Activated CD4-positive, alpha-beta T cell treated with anti-CD3 and anti-CD28 coated beads for 4 hours (primary cell): ENCODE results near the gene GPR107.

Experiments used
- DNase-seq, 2 donors: peaks; one replicate each; pipeline ENCODE4 v3.0.0-alpha.2; 2020

The GPR107 gene

DNA sequence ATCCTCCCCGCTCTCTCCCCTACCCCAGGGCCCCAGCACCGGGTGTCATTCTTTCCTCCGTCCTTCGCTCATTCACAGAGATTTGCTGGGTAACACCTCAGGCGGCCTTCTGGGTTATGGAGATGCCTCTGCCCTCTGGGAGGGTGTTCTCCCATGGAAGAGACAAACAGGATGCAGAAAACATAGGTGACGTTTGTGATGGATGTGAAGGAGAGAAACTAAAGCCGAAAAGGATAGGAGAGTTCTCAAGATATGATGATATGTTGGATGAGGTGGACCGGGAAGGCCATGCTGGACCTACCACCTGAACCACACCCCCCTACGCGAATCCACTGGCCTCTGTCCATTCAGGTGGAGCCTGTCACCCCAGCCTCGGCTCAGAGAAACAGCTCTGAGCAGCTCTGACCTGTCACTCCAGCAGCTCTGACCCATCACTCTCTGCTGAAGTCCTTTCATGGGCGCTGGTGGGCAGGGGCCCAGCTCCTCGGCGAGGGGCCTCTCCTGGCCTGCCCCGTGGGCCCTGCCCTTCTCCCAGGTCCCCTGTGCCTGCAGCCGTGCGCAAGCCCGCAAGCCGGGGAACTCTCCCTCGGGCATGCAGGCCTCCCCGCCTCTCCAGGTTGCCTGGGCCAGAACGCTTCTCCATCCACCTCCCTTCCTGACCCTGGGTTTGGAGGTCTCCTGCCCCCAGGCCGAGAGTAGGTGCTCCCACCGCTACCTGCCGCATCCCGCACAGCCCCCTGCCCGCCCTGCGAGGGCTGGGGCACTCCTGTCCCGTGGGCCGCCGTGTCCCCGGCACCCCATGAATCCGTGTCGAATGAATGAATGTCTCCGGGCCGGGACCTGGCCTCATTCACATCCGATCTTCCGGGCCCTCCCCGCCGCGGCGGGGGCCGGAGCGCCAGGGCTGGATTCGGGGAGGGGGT lies 117.8 kb downstream of the GPR107 start:
- peak in 1 of 2 donors; percentile 19 for DNase-seq

DNA sequence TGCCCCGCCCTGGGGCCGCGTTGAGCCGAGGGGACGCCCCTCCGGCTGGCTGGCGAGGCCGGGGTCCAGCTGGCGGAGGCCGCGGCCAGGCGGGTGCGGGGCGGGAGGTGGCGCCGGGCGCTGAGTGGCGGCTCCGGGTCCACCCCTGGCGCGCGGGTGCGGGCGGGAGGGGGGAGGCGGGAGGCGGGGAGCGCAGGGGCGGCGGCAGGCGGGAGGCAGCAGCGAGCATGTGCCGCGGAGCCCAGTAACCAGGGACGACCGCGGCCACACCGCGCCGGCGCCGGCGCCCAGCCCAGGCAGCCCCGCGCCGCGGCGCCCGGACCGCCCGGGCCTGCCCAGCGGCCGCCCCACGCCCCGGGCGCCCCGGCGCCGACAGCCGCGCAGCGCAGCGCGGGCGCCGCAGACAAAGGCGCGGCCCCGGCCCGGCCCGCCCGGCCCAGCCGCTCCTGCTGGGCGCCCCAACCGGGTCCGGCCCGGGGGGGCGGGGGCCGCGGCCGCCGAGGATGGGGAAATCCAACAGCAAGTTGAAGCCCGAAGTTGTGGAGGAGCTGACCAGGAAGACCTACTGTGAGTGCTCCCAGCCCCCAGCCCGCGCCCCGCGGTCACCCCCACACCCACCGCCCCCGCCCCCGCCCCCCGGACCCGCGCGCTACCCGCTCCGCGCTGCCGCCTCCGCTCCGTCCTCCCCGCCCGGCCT lies 118.6 kb downstream of the GPR107 start, which contains the start of gene NCS1:
NCS1 (plus strand) TSS at position 244 of the 697 bp plus-strand sequence; CDS start at position 504, 260 bp downstream.
- peak; percentile 56 to 59 for DNase-seq

DNA sequence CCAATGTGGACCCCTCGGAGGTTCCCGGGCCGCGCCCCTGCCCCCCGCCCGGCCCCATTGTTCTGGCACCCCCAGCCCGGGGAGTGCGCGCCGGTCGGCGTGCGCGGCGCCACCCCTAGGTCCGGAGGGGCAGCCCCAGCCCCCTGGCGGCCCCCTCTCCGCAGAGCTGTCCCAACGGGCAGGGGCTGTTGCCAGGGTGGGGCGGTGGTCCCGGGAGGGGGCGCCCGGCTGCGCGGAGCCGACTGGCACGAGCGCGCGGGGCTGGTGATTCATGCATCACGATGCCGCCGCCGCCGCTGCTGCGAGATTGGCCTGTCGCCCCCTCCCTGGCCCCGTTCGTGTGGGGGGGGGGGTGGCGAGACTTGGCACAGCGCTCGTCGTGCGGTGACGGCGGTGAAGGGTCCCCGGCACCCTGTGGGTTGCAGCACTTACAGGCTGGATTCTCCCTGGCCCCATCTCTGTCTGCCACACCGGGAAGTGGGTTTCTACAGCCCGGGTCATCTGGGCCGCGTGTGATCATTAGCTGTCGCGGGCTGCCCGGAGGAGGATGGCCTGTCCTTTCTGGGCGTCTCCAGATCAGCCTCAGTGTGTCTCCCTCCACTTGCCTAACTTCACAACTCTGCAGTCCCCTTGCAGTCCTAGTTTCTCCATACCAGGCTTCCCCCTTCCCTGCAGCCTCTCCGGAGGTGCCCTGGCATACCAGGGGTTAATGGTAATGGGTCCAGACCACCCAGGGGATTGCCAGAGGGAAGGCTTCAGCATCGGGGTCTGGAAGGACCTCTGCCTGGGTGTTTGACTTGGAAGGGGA lies 119.4 kb downstream of the GPR107 start:
- peak; percentile 67 to 76 for DNase-seq

- no peak for DNase-seq
Measured at GRCh38 chr9:130173666-130173983, 119.9 kb downstream of the GPR107 start.

DNA sequence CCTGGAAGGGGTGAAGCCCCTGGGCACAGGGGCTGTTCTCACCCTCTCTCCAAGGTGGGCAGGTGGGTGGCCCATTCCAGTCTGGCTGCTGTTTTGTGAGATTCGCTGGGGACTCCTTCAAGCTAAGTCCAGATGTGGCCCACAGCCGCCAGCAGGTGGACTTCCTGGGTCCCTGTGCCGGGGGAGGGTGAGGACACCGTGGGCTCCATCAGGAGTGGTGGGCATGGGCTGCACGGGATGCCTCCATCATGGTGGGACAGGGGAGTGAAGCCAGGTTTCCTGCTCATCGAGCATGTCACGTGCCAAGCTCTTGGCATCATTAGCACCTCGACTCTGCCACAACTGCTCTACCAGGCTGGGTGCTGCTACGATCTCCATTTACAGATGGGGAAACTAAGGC lies 120.3 kb downstream of the GPR107 start:
- DNase-seq, result no peak

GRCh38 chr9:130174920-130175321 lies 121.2 kb downstream of the GPR107 start:
- DNase-seq, result no peak

GRCh38 chr9:130175355-130175754 lies 121.6 kb downstream of the GPR107 start:
- no peak for DNase-seq

DNA sequence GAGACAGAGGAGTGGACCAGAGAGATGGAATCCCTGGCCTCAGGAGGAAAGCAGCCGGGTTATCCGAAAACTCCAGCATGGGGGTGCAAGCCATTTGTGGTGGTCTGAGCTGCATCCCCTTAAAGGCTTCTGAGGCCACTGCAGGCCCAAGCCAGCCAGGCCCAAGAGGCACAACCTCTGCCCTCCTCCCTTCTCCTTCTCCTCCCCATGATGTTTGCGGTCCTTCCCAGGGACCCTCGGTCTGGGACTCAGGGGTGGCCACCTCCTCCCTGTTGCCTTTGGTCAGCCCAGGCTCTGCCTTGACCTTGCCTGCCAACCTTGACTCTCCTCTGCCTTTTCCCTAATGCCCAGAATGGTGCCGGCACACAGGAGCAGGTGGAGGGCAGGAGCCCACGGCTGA lies 123.1 kb downstream of the GPR107 start:
- DNase-seq, result no peak

GRCh38 chr9:130177898-130178805 lies 124.4 kb downstream of the GPR107 start:
- no peak for DNase-seq

- no peak for DNase-seq
Measured at GRCh38 chr9:130179331-130179907, 125.7 kb downstream of the GPR107 start.

DNA sequence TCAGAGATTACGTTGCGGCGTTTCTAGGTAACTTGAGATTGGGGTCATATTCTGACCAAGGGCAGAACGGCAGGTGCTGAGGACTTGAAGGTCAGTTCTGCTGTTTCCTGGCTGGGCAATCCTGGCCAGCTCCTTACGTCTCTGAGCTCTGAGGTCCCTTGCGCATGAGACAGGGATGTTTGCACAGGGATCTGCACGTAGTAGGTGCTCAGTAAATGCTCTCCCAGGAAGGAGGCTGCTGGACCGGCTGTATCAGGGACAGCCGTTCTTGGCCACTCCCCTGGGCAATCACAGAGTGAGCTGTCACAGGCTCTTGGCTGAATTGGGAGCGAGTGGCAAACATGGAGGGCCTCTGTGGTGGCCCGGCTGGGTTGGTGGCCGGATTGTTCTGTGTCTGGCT lies 126.8 kb downstream of the GPR107 start:
- no peak for DNase-seq

GRCh38 chr9:130181678-130182380 lies 128.1 kb downstream of the GPR107 start:
- DNase-seq, result no peak

DNA sequence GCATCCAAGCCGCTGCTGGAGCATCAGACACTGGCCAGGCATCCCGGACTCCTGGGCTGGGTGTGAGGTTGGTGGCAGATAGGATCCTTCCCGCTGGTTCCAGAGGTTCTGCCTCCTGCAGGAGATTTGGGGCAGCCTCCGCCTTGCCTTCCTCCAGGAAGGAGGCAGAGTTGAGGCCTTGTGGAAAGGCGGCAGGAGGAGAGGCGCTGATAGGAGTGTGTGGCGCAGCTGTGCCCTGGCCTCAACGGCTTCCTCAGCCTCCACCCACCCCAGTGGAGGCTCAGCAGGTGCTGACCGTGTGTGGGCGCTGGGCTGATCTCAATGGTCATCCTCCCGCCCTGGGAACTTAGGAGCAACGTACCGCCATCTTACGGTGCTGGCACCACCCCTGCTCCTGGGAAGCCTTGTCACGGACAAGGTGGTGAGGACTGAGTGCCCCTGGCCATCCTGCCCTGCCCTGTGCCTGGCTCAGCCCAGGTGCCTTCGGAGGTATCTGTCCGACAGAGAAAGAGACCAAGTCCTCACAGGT lies 128.7 kb downstream of the GPR107 start:
- no peak for DNase-seq

- no peak for DNase-seq
Measured at GRCh38 chr9:130183133-130183762, 129.5 kb downstream of the GPR107 start.

- DNase-seq, result no peak
Measured at GRCh38 chr9:130185017-130185416, 131.3 kb downstream of the GPR107 start.

- no peak for DNase-seq
Measured at GRCh38 chr9:130185490-130186031, 131.9 kb downstream of the GPR107 start.

DNA sequence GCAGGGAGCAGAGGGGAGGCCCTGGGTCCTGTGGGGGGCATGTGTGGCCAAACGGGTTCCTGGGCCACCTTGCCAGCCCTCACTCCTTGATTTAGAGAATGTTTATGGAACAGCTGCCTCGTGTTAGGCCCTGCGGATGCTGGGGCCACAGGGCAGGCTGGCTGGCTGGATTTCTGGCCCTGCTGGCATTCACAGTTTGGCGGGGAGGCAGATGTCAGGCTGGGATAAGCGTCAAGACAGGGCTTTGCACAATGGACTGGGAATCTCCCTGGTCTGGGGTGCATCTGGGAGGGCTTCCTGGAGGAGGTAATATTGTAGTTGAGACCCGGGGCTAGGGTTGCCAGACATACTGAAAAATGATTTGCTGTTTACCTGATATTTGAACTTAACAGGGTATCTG lies 132.3 kb downstream of the GPR107 start:
- no peak for DNase-seq

DNA sequence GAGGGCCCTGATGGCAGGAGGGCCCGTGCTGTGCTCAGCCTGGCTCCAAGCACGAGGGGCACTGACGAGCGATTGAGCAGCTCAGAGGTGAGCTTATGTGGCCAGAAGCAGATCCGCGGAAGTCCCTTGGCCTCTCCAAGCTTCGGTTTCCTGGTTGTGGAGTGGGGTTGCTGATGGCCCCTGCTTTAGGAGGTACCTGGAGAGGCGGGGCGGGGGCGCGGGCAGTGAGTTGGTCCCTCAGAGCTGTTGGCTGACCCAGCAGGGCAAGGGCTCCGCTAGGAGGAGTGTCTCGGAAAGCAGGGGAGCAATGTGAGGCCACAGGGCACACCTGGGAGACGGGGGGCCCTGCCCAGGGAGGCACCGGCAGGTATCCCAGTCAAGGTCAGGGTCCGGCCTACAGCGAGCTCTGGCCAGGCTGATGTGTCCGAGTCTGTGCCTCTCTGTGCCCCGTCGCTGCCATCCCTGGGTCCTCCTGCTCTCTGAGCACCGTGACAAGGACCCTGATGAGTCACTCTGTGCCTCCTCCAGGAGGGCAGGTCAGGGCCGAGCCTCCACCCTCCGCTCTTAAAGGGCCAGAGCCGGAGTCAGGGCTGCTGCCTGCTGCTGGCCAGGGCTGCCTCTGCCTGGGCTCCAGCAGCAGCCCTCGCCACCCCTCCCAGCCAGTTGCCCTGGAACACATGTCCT lies 133.3 kb downstream of the GPR107 start:
- no peak for DNase-seq

GRCh38 chr9:130187523-130187846 lies 133.8 kb downstream of the GPR107 start:
- DNase-seq, result no peak
